CD4-positive, CD25-positive, alpha-beta regulatory T cell (primary cell): ENCODE data around the gene ZFHX3. TPM values are rescaled to one million over a fixed set of nuclear protein-coding genes. Genes with fewer than 3 reads are reported as not detected.

Experiments used
- ATAC-seq, 2 donors: fragments of 150-1000 bp; cut with Tn5 transposase; one replicate each; pipeline ENCODE4 v1.10.0; 2021; ENCODE audit warnings: low read depth in 2 of 2, moderate number of reproducible peaks in 2 of 2, moderate library complexity in 1 of 2
- DNase-seq, 3 donors: peaks; one replicate each; pipeline versions ENCODE4 v3.0.0 to v3.0.0-alpha.2; 2012 to 2022; ENCODE audit warnings: mixed read lengths in 1 of 3
- H3K27ac ChIP-seq: one replicate; pipeline ENCODE4 v1.7.0; 2013; ENCODE audit warnings: mild to moderate bottlenecking, low read length; ENCODE audit not compliant: insufficient read depth, poor library complexity, severe bottlenecking
- H3K27me3 ChIP-seq: one replicate; pipeline ENCODE4 v1.7.0; 2013; ENCODE audit warnings: low read length; ENCODE audit not compliant: control insufficient read depth, insufficient read depth
- H3K36me3 ChIP-seq: one replicate; pipeline ENCODE4 v1.7.0; 2013; ENCODE audit warnings: mild to moderate bottlenecking, low read length, moderate library complexity; ENCODE audit not compliant: control insufficient read depth, insufficient read depth
- H3K4me1 ChIP-seq: 2 replicates; pipeline ENCODE4 v1.7.0; 2013; ENCODE audit warnings: mild to moderate bottlenecking, low read length; ENCODE audit not compliant: insufficient read depth, control insufficient read depth, poor library complexity, severe bottlenecking
- H3K4me3 ChIP-seq: one replicate; pipeline ENCODE4 v1.7.0; 2013; ENCODE audit warnings: low read depth, mild to moderate bottlenecking, low read length, moderate library complexity
- H3K9me3 ChIP-seq, 2 experiments: 1 replicate in 1 of 2; 2 replicates in 1 of 2; pipeline ENCODE4 v1.7.0; 2013; ENCODE audit warnings: low read length in 2 of 2, mild to moderate bottlenecking in 1 of 2, moderate library complexity in 1 of 2; ENCODE audit not compliant: control insufficient read depth in 2 of 2
- H3K27ac Mint-ChIP-seq, 3 donors: one replicate each; pipeline ENCODE4 v1.8.0; 2020 to 2022; ENCODE audit warnings: mild to moderate bottlenecking in 3 of 3, mixed read lengths in 3 of 3, moderate library complexity in 2 of 3
- H3K27me3 Mint-ChIP-seq: one replicate; pipeline ENCODE4 v1.8.0; 2022; ENCODE audit warnings: mild to moderate bottlenecking, mixed read lengths
- H3K36me3 Mint-ChIP-seq: one replicate; pipeline ENCODE4 v1.8.0; 2020; ENCODE audit warnings: mixed read lengths
- H3K4me1 Mint-ChIP-seq, 4 donors: one replicate each; pipeline ENCODE4 v1.8.0; 2020 to 2022; ENCODE audit warnings: mixed read lengths in 4 of 4, mild to moderate bottlenecking in 1 of 4
- H3K4me3 Mint-ChIP-seq, 4 donors: one replicate each; pipeline ENCODE4 v1.8.0; 2020 to 2022; ENCODE audit warnings: mild to moderate bottlenecking in 4 of 4, mixed read lengths in 4 of 4, moderate library complexity in 3 of 4
- H3K9me3 Mint-ChIP-seq, 7 donors: one replicate each; pipeline ENCODE4 v1.8.0; 2020 to 2022; ENCODE audit warnings: mixed read lengths in 7 of 7, mild to moderate bottlenecking in 3 of 7, moderate library complexity in 2 of 7
- polyA plus RNA-seq, 4 donors: library from polyadenylated mRNA; unstranded; fragments of 300-500 nt; fragmentation: Illumina TruSeq; gene quantifications; one replicate each; pipeline ENCODE4 v1.2.3, GENCODE V29; 2021
- total RNA-seq: library from RNA; stranded (reverse); gene quantifications from one replicate; pipeline ENCODE4 v1.2.3, GENCODE V29; 2022

Gene ZFHX3
- total and polyA plus RNA-seq, 5 donors from 2014 or later: 0.01 to 0.94 (median 0.03) TPM; not detected in 1

GRCh38 chr16:72873044-72873443 lies 174.9 kb downstream of the ZFHX3 start:
- Histone ChIP-seq H3K4me1 (no peaks in the 10 kb centered on the region), H3K27ac (no peak overlapping the region), H3K36me3 (no peaks in the 10 kb centered on the region), H3K9me3 (no peaks in the 10 kb centered on the region), H3K27me3 (no peaks in the 10 kb centered on the region), H3K4me3 (no peak overlapping the region)
- Mint-ChIP-seq H3K27ac (no peak overlapping the region), H3K9me3 (peaks cover 0 to 3% (median 0%) of the 10 kb centered on the region in 7 donors), H3K4me3 (no peak overlapping the region), H3K27me3 (no peaks in the 10 kb centered on the region), H3K36me3 (no peaks in the 10 kb centered on the region), H3K4me1 (no peaks in the 10 kb centered on the region)
- ATAC-seq (no peak), DNase-seq (no peak)

DNA sequence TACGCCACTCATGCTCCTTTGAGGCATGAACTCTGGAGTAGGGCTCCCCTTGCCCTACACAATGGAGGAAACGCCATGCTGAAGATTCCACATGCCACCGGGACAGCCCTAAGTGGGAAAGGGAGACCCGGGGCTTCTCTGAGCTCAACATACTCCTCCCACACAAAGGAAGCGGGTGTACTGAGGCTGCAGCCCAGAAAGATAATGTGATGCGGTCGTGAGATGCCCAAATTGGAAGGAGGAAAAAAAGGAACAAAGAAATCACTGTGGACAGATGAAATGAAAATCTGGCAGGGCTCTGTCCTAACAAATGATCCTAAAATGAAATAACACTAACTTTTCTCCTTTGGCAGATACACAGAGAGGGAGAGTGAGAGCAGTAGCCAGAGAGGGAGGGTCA lies 182.1 kb downstream of the ZFHX3 start:
- no peak overlapping the region for H3K27ac ChIP-seq
- no peak overlapping the region for H3K4me3 ChIP-seq
- H3K4me1 ChIP-seq: no peaks in the 10 kb centered on the region
- H3K4me1 Mint-ChIP-seq: no peaks in the 10 kb centered on the region
- H3K4me3 Mint-ChIP-seq: no peak overlapping the region
- no peaks in the 10 kb centered on the region for H3K9me3 ChIP-seq
- DNase-seq (no peak), ATAC-seq (no peak)
- H3K27me3 ChIP-seq: no peaks in the 10 kb centered on the region
- H3K27me3 Mint-ChIP-seq: no peaks in the 10 kb centered on the region
- no peak overlapping the region for H3K27ac Mint-ChIP-seq
- H3K9me3 Mint-ChIP-seq: peaks cover 0 to 6% (median 1%) of the 10 kb centered on the region in 7 donors
- H3K36me3 ChIP-seq: no peaks in the 10 kb centered on the region
- no peaks in the 10 kb centered on the region for H3K36me3 Mint-ChIP-seq

GRCh38 chr16:72865258-72865657 lies 182.7 kb downstream of the ZFHX3 start:
- Histone ChIP-seq H3K4me3 (no peak overlapping the region), H3K27me3 (no peaks in the 10 kb centered on the region), H3K9me3 (no peaks in the 10 kb centered on the region), H3K27ac (no peak overlapping the region), H3K4me1 (no peaks in the 10 kb centered on the region), H3K36me3 (no peaks in the 10 kb centered on the region)
- Mint-ChIP-seq H3K27ac (no peak overlapping the region), H3K4me1 (no peaks in the 10 kb centered on the region), H3K36me3 (no peaks in the 10 kb centered on the region), H3K27me3 (no peaks in the 10 kb centered on the region), H3K4me3 (no peak overlapping the region), H3K9me3 (peaks cover 0 to 6% (median 0%) of the 10 kb centered on the region in 7 donors)
- ATAC-seq (no peak), DNase-seq (no peak)

GRCh38 chr16:72864130-72864833 lies 183.6 kb downstream of the ZFHX3 start:
- Histone ChIP-seq H3K27me3 (no peaks in the 10 kb centered on the region), H3K9me3 (no peaks in the 10 kb centered on the region), H3K27ac (no peak overlapping the region), H3K4me3 (no peak overlapping the region), H3K36me3 (no peaks in the 10 kb centered on the region), H3K4me1 (no peaks in the 10 kb centered on the region)
- Mint-ChIP-seq H3K27ac (no peak overlapping the region), H3K27me3 (peaks cover 4% of the 10 kb centered on the region), H3K9me3 (peaks cover 0 to 6% (median 0%) of the 10 kb centered on the region in 7 donors), H3K36me3 (no peaks in the 10 kb centered on the region), H3K4me1 (no peaks in the 10 kb centered on the region), H3K4me3 (no peak overlapping the region)
- DNase-seq: no peak
- ATAC-seq: no peak

DNA sequence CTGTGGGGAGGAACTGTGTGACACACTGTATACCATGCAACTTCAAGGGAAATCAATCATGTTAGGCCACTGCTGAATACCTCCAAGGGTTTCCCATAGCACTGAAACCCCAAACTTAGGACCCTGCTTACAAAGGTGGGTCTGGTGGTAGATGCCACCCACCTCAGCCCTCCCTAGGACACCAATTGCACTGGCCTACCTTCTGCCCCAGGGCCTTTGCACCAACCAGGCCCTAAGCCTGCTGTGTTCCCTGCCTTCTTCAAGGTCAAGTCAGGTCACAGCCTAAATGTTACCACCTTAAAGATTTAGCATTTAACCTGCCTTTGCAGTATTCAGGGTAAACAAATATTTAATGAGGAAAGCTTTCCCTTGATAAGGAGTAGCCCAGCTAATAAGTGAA lies 185.8 kb downstream of the ZFHX3 start:
- no peak overlapping the region for H3K4me3 Mint-ChIP-seq
- H3K27ac ChIP-seq: no peak overlapping the region

DNA sequence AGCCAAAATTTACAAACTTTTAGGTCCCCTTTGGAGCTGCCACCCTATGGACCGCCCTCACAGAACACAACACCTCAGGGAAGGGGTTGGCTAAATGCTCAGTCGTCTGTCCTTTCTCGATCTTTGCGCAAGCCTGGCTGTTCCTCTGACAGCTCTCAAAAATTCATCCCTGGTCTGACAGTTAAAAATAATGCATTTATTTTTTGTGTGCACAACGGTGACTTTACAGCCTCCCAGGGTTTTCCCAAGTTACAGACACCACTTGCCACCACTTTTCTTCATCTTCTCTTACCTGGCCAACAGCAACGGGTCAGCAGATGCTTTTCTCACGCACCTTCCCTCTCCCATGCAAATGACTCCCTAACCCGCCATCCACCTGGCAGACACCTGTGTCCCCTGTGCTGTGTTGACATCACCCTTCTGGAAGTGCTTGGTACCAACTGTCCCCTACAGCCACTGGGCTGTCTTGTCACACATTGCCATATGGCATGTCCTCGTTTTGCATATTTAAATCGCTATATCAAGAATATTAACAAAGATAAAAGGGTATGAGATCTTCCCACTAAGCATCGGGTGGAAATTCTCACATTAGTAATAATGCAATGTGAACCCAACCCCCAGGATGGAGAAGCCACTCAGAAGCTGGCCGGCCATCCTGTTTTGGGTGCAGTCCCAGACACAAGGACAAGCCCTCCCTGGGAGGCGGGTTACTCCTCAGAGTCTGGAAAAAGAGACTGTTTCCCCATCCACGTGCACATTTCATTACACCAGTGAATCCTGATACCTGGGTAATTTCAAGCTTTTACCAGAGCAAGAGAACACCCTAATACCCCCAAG lies 187.0 kb downstream of the ZFHX3 start:
- H3K27me3 Mint-ChIP-seq: peaks cover 7% of the 10 kb centered on the region
- Histone ChIP-seq H3K9me3 (no peaks in the 10 kb centered on the region), H3K4me3 (no peak overlapping the region), H3K36me3 (no peaks in the 10 kb centered on the region), H3K4me1 (no peaks in the 10 kb centered on the region), H3K27ac (no peak overlapping the region), H3K27me3 (no peaks in the 10 kb centered on the region)
- H3K4me1 Mint-ChIP-seq: no peaks in the 10 kb centered on the region
- ATAC-seq (no peak), DNase-seq (no peak)
- peaks cover 0 to 3% (median 0%) of the 10 kb centered on the region in 7 donors for H3K9me3 Mint-ChIP-seq
- no peak overlapping the region for H3K4me3 Mint-ChIP-seq
- no peak overlapping the region for H3K27ac Mint-ChIP-seq
- no peaks in the 10 kb centered on the region for H3K36me3 Mint-ChIP-seq

More for the DNA sequence above, 185.8 kb downstream of the ZFHX3 start:
- H3K4me1 Mint-ChIP-seq: no peaks in the 10 kb centered on the region
- ATAC-seq (no peak), DNase-seq (no peak)
- Histone ChIP-seq H3K4me1 (no peaks in the 10 kb centered on the region), H3K9me3 (no peaks in the 10 kb centered on the region), H3K36me3 (no peaks in the 10 kb centered on the region), H3K4me3 (no peak overlapping the region), H3K27me3 (no peaks in the 10 kb centered on the region)
- H3K27me3 Mint-ChIP-seq: peaks cover 7% of the 10 kb centered on the region
- no peaks in the 10 kb centered on the region for H3K36me3 Mint-ChIP-seq
- peaks cover 0 to 3% (median 0%) of the 10 kb centered on the region in 7 donors for H3K9me3 Mint-ChIP-seq
- no peak overlapping the region for H3K27ac Mint-ChIP-seq

DNA sequence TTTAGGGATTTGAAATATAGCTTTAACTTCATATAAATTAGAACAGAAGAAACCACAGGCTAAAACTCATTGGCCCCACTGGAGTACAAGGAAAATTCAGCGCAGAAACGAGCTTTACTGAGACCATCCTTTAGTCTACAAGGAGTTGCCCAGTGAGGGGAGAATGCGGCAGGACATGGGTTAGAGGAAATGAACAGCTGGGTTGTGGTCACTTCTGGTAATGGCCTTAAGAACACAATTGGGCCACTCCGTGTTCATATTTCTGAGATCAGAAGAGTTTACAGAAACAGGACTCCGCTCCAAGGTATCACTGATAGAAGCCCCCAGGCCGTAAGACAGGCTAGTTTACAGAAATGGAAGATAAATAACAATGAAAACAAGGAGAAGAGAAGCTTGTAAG lies 188.3 kb downstream of the ZFHX3 start:
- Histone ChIP-seq H3K4me3 (no peak overlapping the region), H3K4me1 (no peaks in the 10 kb centered on the region), H3K27ac (no peak overlapping the region), H3K36me3 (no peaks in the 10 kb centered on the region), H3K27me3 (no peaks in the 10 kb centered on the region), H3K9me3 (no peaks in the 10 kb centered on the region)
- no peaks in the 10 kb centered on the region for H3K4me1 Mint-ChIP-seq
- H3K4me3 Mint-ChIP-seq: no peak overlapping the region
- no peak overlapping the region for H3K27ac Mint-ChIP-seq
- H3K9me3 Mint-ChIP-seq: peaks cover 0 to 2% (median 0%) of the 10 kb centered on the region in 7 donors
- ATAC-seq (no peak), DNase-seq (no peak)
- H3K36me3 Mint-ChIP-seq: no peaks in the 10 kb centered on the region
- peaks cover 7% of the 10 kb centered on the region for H3K27me3 Mint-ChIP-seq
